Activated CD4-positive, CD25-positive, alpha-beta regulatory T cell treated with anti-CD3 and anti-CD28 coated beads, Interleukin-2, amount 50 U/mL, for 24 hours (primary cell): Measurements from ENCODE around the gene HHEX.
"Not testable (repeated sequence)": the region's sequence is repeated elsewhere in the genome, so short reads cannot be mapped to it uniquely, and the experiment has no call there.

Source experiments
- ATAC-seq, 2 donors: fragments of 150-1000 bp; cut with Tn5 transposase; one replicate each; pipeline ENCODE4 v1.10.0; 2021; ENCODE audit warnings: mild to moderate bottlenecking in 1 of 2, moderate library complexity in 1 of 2

The HHEX gene

DNA sequence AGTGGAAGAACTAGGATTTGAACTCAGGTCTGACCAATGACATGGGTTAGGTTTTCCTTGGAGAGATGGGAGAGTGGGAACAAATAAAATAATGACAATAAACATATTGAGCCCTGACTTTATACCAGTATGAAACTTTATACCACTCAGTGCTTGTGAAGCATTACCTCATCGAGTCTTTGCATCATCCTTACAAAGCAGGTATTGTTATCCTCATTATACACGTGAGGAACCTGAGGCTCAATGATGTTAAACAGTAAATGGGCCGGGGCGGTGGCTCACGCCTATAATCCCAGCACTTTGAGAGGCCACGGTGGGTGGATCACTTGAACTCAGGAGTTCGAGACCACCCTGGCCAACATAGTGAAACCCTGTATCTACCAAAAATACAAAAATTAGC lies 47.7 kb downstream of the HHEX start:
- ATAC-seq, result no peak

DNA sequence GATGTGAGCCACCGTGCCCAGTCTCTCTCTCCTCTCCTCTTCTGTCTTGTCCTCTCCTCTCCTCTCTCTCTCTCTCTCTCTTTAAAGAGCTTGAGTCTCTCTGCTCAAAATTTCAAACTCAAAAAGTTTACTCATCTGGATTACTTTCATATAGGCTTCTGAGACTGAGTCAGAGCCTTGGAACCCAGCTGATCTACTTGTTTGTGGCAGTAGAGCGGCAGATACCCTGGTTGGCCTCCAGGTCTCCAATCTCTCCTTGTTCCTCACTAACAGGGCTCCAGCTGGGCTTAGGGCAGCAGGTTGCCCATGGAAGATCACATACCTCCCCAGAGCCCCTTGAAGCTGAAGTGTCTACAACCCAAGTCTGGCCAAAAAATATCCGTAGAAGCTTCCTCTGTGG lies 51.0 kb downstream of the HHEX start:
- ATAC-seq, result no peak

- not testable (repeated sequence) for ATAC-seq
These were observed 52.0 kb downstream of the HHEX start for GRCh38 chr10:92741741-92742140.

- peak; percentile 58 to 60 for ATAC-seq
These were observed 52.8 kb downstream of the HHEX start for GRCh38 chr10:92742331-92743228.
